Kidney epithelial cell (primary cell): ENCODE data around the gene ATP5F1D. TPM values are rescaled to one million over a fixed set of nuclear protein-coding genes. Genes with fewer than 3 reads are reported as not detected.
A peak's percentile ranks its signal among the peaks of the same experiment; 100 is the strongest.
"Not testable (repeated sequence)": the region's sequence is repeated elsewhere in the genome, so short reads cannot be mapped to it uniquely, and the experiment has no call there.

Experiments used
- DNase-seq: peaks from one replicate; pipeline ENCODE4 v3.0.0-alpha.2; 2010; ENCODE audit warnings: low read depth
- H3K27me3 ChIP-seq: 2 replicates; pipeline ENCODE4 v1.6.0; 2011; ENCODE audit warnings: low read length; ENCODE audit not compliant: control insufficient read depth, insufficient read depth
- H3K36me3 ChIP-seq: 2 replicates; pipeline ENCODE4 v1.5.1; 2011; ENCODE audit warnings: low read length; ENCODE audit not compliant: control insufficient read depth, insufficient read depth
- H3K4me3 ChIP-seq: 2 replicates; pipeline ENCODE4 v1.5.1; 2011; ENCODE audit warnings: low read depth, mild to moderate bottlenecking, control low read depth, low read length
- total RNA-seq: library from RNA; depleted of rRNA; stranded (reverse); fragments of >200 nt; gene quantifications from 2 replicates; pipeline ENCODE4 v1.2.3, GENCODE V29; 2015
- TF ChIP-seq, protein P1 (sequence below): IDR thresholded peaks from 2 replicates; pipeline ENCODE4 v1.5.1; 2011; ENCODE audit warnings: mild to moderate bottlenecking, moderate library complexity, low read length, control low read depth, inconsistent platforms; ENCODE audit not compliant: insufficient read depth, poor library complexity, severe bottlenecking

The ATP5F1D gene
- total RNA-seq, 1 donor from 2014 or later, result 55.3 TPM

DNA sequence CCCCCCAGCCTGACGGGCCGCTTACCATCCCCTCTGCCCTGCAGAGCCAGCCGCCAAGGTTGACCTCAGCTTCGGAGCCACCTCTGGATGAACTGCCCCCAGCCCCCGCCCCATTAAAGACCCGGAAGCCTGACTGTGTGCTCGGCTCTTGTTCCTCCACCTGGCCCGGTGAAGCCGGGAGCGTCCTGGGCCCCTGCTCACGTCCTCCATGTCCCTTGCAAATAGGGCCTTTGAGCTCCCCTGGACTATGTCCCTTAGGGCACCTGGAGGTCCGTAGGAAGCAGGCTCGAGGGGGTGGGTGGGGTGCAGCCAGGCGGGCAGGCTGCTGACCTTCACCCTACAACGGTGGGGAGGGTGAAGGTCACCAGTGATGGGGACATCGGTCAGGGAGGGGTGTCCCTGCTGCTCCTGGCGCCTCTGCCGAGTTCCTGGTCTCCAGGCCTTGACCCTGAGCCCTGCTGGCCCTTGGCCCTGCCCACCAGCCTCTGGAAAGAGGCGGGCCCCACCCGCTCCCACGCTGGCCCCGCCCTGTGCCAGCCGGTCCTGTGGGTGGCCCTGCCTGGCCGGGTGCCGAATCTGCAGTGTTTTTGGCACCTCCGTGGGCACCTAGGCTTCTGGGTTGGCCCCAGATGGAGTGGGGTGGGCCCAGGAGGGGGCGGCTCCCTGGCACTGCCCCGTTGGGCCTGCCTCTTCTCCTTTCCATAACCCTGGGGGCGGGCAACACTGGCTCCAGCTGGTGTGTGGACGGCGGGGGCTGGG, 3.3 kb downstream of the ATP5F1D start:
- DNase-seq, result no peak
- Histone ChIP-seq H3K27me3 (no peaks in the 10 kb centered on the region), H3K4me3 (no peak overlapping the region), H3K36me3 (no peaks in the 10 kb centered on the region)
- TF ChIP-seq, protein P1, sequence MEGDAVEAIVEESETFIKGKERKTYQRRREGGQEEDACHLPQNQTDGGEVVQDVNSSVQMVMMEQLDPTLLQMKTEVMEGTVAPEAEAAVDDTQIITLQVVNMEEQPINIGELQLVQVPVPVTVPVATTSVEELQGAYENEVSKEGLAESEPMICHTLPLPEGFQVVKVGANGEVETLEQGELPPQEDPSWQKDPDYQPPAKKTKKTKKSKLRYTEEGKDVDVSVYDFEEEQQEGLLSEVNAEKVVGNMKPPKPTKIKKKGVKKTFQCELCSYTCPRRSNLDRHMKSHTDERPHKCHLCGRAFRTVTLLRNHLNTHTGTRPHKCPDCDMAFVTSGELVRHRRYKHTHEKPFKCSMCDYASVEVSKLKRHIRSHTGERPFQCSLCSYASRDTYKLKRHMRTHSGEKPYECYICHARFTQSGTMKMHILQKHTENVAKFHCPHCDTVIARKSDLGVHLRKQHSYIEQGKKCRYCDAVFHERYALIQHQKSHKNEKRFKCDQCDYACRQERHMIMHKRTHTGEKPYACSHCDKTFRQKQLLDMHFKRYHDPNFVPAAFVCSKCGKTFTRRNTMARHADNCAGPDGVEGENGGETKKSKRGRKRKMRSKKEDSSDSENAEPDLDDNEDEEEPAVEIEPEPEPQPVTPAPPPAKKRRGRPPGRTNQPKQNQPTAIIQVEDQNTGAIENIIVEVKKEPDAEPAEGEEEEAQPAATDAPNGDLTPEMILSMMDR, result no peak

- no peak overlapping the region for H3K4me3 ChIP-seq
- H3K27me3 ChIP-seq, result no peaks in the 10 kb centered on the region
- TF ChIP-seq, protein P1, result no peak
- no peaks in the 10 kb centered on the region for H3K36me3 ChIP-seq
- DNase-seq, result no peak
Observed at GRCh38 chr19:1245494-1246264, 4.1 kb downstream of the ATP5F1D start.

- H3K27me3 ChIP-seq, DNase-seq, H3K4me3 ChIP-seq, H3K36me3 ChIP-seq: not testable (repeated sequence)
Observed at GRCh38 chr19:1246265-1247087, 4.9 kb downstream of the ATP5F1D start.

DNA sequence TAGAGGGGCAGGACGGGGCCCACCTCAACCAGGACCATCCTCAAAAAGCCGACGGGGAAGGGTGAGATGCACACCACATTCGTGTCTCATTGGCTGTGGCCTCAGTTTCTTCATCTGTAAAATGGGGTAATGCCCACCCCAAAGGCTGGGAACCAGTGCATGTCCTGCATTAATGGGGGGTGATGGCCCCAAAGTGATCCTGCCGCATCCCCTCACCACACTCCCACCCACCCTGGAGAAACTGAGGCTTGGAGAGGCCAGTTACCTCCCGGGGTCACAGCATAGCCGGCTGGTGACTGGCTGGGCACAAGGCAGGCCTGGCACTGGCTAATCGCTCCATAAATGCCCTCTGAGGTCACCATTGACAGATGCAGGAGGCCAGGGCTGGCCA, 6.2 kb downstream of the ATP5F1D start:
- TF ChIP-seq, protein P1, result no peak
- H3K36me3 ChIP-seq, result peaks cover 2% of the 10 kb centered on the region
- DNase-seq, result no peak
- H3K4me3 ChIP-seq, result peak overlapping the region; percentile 84
- no peaks in the 10 kb centered on the region for H3K27me3 ChIP-seq

GRCh38 chr19:1248139-1248785, 6.7 kb downstream of the ATP5F1D start, which contains the start of gene MIDN:
MIDN (plus strand) TSS chr19:1248583; CDS start chr19:1250297, 1,714 bp downstream.
- Histone ChIP-seq H3K27me3 (no peaks in the 10 kb centered on the region), H3K4me3 (peak within 1 kb of the TSS; percentile 84), H3K36me3 (peaks cover 2% of the 10 kb centered on the region)
- DNase-seq, result no peak
- TF ChIP-seq, protein P1, result peak; percentile 51
